Glutamatergic neuron (in vitro differentiated cells): ENCODE results near the gene MVB12B. TPM values are rescaled to one million over a fixed set of nuclear protein-coding genes. Genes with fewer than 3 reads are reported as not detected.

ENCODE experiments used
- DNase-seq: peaks from one replicate; pipeline ENCODE4 v3.0.0; 2022
- H3K27ac Mint-ChIP-seq: one replicate; pipeline ENCODE4 v1.8.0; 2020; ENCODE audit warnings: mild to moderate bottlenecking, mixed read lengths, inconsistent platforms; ENCODE audit not compliant: unreplicated experiment
- H3K27me3 Mint-ChIP-seq: one replicate; pipeline ENCODE4 v1.8.0; 2020; ENCODE audit warnings: mild to moderate bottlenecking, moderate library complexity, mixed read lengths, inconsistent platforms; ENCODE audit not compliant: unreplicated experiment
- H3K36me3 Mint-ChIP-seq: one replicate; pipeline ENCODE4 v1.8.0; 2020; ENCODE audit warnings: mild to moderate bottlenecking, mixed read lengths, inconsistent platforms; ENCODE audit not compliant: unreplicated experiment
- H3K4me1 Mint-ChIP-seq: one replicate; pipeline ENCODE4 v1.8.0; 2020; ENCODE audit warnings: mild to moderate bottlenecking, low read depth, mixed read lengths, inconsistent platforms; ENCODE audit not compliant: unreplicated experiment
- H3K4me3 Mint-ChIP-seq: one replicate; pipeline ENCODE4 v1.8.0; 2020; ENCODE audit warnings: mild to moderate bottlenecking, mixed read lengths, inconsistent platforms; ENCODE audit not compliant: unreplicated experiment
- H3K9me3 Mint-ChIP-seq: one replicate; pipeline ENCODE4 v1.8.0; 2020; ENCODE audit warnings: mild to moderate bottlenecking, moderate library complexity, mixed read lengths, inconsistent platforms; ENCODE audit not compliant: unreplicated experiment
- CTCF ChIP-seq: fragments of 200-600 bp; sonication (generic); IDR thresholded peaks from one replicate; pipeline ENCODE4 v1.5.0; 2021; ENCODE audit not compliant: partially characterized antibody, unreplicated experiment
- total RNA-seq: library from RNA; stranded (reverse); fragmentation: NEBNext Ultra II Directional; extraction: Animal tissue kit (Norgen Biotek cat#: 25700); gene quantifications from one replicate; pipeline ENCODE4 v1.2.1, GENCODE V29; 2021; ENCODE audit not compliant: unreplicated experiment

Gene MVB12B
- total RNA-seq, 1 donor from 2014 or later, result 41.1 TPM

GRCh38 chr9:126494746-126495145 lies 168.1 kb downstream of the MVB12B start:
- Mint-ChIP-seq H3K27ac (no peak overlapping the region), H3K36me3 (no peaks in the 10 kb centered on the region), H3K4me1 (peaks cover 9% of the 10 kb centered on the region), H3K9me3 (no peaks in the 10 kb centered on the region), H3K27me3 (no peaks in the 10 kb centered on the region), H3K4me3 (no peak overlapping the region)
- TF ChIP-seq CTCF, result no peak
- no peak for DNase-seq

GRCh38 chr9:126495411-126496180 lies 169.0 kb downstream of the MVB12B start:
- no peaks in the 10 kb centered on the region for H3K36me3 Mint-ChIP-seq
- peaks cover 2% of the 10 kb centered on the region for H3K27me3 Mint-ChIP-seq
- peaks cover 9% of the 10 kb centered on the region for H3K4me1 Mint-ChIP-seq
- TF ChIP-seq CTCF, result no peak
- DNase-seq, result no peak
- no peak overlapping the region for H3K4me3 Mint-ChIP-seq
- H3K27ac Mint-ChIP-seq, result no peak overlapping the region
- H3K9me3 Mint-ChIP-seq, result no peaks in the 10 kb centered on the region

GRCh38 chr9:126496181-126496576 lies 169.6 kb downstream of the MVB12B start:
- Mint-ChIP-seq H3K9me3 (no peaks in the 10 kb centered on the region), H3K36me3 (no peaks in the 10 kb centered on the region), H3K4me1 (peaks cover 10% of the 10 kb centered on the region), H3K27me3 (peaks cover 4% of the 10 kb centered on the region), H3K27ac (no peak overlapping the region), H3K4me3 (no peak overlapping the region)
- TF ChIP-seq CTCF, result no peak
- DNase-seq, result no peak

GRCh38 chr9:126496781-126497659 lies 170.4 kb downstream of the MVB12B start:
- Mint-ChIP-seq H3K36me3 (no peaks in the 10 kb centered on the region), H3K27me3 (peaks cover 4% of the 10 kb centered on the region), H3K4me3 (no peak overlapping the region), H3K9me3 (no peaks in the 10 kb centered on the region), H3K4me1 (peaks cover 10% of the 10 kb centered on the region), H3K27ac (peak overlapping the region; percentile 38)
- no peak for DNase-seq
- no peak for TF ChIP-seq CTCF
